Measurements from ENCODE around the gene SUPT5H.

The SUPT5H gene

GRCh38 chr19:39467941-39468340 is 22.6 kb downstream of the SUPT5H start:
- TF ChIP-seq, protein P1, sequence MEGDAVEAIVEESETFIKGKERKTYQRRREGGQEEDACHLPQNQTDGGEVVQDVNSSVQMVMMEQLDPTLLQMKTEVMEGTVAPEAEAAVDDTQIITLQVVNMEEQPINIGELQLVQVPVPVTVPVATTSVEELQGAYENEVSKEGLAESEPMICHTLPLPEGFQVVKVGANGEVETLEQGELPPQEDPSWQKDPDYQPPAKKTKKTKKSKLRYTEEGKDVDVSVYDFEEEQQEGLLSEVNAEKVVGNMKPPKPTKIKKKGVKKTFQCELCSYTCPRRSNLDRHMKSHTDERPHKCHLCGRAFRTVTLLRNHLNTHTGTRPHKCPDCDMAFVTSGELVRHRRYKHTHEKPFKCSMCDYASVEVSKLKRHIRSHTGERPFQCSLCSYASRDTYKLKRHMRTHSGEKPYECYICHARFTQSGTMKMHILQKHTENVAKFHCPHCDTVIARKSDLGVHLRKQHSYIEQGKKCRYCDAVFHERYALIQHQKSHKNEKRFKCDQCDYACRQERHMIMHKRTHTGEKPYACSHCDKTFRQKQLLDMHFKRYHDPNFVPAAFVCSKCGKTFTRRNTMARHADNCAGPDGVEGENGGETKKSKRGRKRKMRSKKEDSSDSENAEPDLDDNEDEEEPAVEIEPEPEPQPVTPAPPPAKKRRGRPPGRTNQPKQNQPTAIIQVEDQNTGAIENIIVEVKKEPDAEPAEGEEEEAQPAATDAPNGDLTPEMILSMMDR (IDR thresholded peaks at IDR 0.05; ENCODE audit: insufficient read depth, low read length, poor library complexity, severe bottlenecking), result no peak
- H3K36me3 ChIP-seq (ENCODE audit: control insufficient read depth, insufficient read depth, low read length), result peaks cover 65% of the 10 kb centered on the region
- no peak for DNase-seq (ENCODE audit: extremely low read depth, insufficient read length)
- no peaks in the 10 kb centered on the region for H3K27me3 ChIP-seq (replicated peaks; ENCODE audit: control insufficient read depth, insufficient read depth, low read length)
- no peak overlapping the region for H3K4me3 ChIP-seq (replicated peaks; ENCODE audit: low read depth, low read length)

GRCh38 chr19:39469036-39469435 is 23.7 kb downstream of the SUPT5H start:
- Histone ChIP-seq H3K27me3 (replicated peaks; ENCODE audit: control insufficient read depth, insufficient read depth, low read length) (no peaks in the 10 kb centered on the region), H3K36me3 (ENCODE audit: control insufficient read depth, insufficient read depth, low read length) (peaks cover 74% of the 10 kb centered on the region), H3K4me3 (replicated peaks; ENCODE audit: low read depth, low read length) (no peak overlapping the region)
- DNase-seq (ENCODE audit: extremely low read depth, insufficient read length), result no peak
- TF ChIP-seq, protein P1 (IDR thresholded peaks at IDR 0.05; ENCODE audit: insufficient read depth, low read length, poor library complexity, severe bottlenecking), result no peak

GRCh38 chr19:39469567-39469966 is 24.2 kb downstream of the SUPT5H start:
- no peak overlapping the region for H3K4me3 ChIP-seq (replicated peaks; ENCODE audit: low read depth, low read length)
- no peak for DNase-seq (ENCODE audit: extremely low read depth, insufficient read length)
- peaks cover 77% of the 10 kb centered on the region for H3K36me3 ChIP-seq (ENCODE audit: control insufficient read depth, insufficient read depth, low read length)
- TF ChIP-seq, protein P1 (IDR thresholded peaks at IDR 0.05; ENCODE audit: insufficient read depth, low read length, poor library complexity, severe bottlenecking), result no peak
- no peaks in the 10 kb centered on the region for H3K27me3 ChIP-seq (replicated peaks; ENCODE audit: control insufficient read depth, insufficient read depth, low read length)

DNA sequence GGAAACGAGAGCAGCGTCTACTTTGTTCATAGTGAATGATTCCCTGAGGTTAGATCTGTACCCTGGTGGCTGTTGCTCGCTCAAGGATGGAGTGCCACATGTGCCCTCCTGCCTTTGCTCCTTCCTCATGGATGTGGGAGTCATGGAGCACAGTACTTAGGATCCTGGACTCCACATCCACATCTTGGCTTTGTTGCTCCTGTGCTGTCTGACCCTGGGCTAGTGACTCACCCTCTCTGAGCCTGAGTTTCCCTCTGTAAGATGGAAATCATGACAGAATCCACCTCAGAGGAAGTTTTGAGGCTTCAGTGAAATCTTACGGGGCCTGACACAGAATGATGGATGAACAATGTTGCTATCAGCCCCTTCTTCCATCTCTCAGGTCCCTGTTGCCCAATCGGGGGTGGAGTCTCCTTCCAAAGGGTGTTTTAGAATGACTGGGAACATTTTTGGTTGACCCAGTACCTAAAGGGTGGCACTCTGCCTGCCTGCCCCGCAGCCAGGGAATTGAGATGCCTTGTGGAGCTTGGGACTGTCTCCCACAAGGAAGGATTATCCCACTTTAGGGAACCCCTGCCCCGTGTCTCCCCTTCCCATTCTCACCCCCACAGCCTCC is 25.4 kb downstream of the SUPT5H start:
- DNase-seq (ENCODE audit: extremely low read depth, insufficient read length), result no peak
- Histone ChIP-seq H3K27me3 (replicated peaks; ENCODE audit: control insufficient read depth, insufficient read depth, low read length) (no peaks in the 10 kb centered on the region), H3K4me3 (replicated peaks; ENCODE audit: low read depth, low read length) (no peak overlapping the region), H3K36me3 (ENCODE audit: control insufficient read depth, insufficient read depth, low read length) (peaks cover 78% of the 10 kb centered on the region)
- TF ChIP-seq, protein P1 (IDR thresholded peaks at IDR 0.05; ENCODE audit: insufficient read depth, low read length, poor library complexity, severe bottlenecking), result no peak

DNA sequence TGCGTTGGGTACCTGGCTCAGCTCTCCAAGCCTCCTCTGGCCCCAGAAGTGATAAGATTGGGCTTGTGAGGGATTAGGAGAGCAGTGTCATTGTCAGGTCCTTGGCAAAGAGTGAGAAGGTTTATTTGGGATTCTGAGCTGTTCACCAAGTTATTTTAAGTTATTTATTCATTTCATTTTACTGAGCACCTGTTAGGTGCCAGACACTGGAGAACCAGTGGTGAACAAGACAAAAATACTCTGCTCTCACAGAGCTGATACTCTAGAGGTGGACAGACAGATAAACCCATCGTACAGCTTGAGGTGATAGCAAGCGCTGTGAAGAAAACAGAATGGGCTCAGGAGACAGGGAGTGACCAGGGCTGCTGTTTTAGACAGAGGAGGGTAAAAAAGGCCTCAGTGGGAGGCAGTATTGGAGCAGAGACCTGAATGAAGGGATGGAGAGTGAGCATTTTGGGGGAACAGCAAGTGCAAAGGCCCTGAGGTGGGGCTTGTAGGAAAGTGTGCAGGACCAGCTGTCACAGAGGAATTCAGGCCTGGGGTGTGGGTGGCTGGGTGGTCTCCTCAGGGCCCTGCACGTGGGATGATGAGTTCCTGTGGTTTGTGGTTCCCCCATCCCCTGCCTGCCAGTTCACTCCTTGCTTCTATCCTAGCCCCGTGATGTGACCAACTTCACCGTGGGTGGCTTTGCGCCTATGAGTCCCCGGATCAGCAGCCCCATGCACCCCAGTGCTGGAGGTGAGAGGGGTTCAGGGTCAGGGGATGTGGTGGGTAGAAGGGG is 26.6 kb downstream of the SUPT5H start:
- peaks cover 75% of the 10 kb centered on the region for H3K36me3 ChIP-seq (ENCODE audit: control insufficient read depth, insufficient read depth, low read length)
- no peak overlapping the region for H3K4me3 ChIP-seq (replicated peaks; ENCODE audit: low read depth, low read length)
- H3K27me3 ChIP-seq (replicated peaks; ENCODE audit: control insufficient read depth, insufficient read depth, low read length), result no peaks in the 10 kb centered on the region
- no peak for DNase-seq (ENCODE audit: extremely low read depth, insufficient read length)
- TF ChIP-seq, protein P1 (IDR thresholded peaks at IDR 0.05; ENCODE audit: insufficient read depth, low read length, poor library complexity, severe bottlenecking), result no peak

Data from GM06990 (cell line).